ENCODE results near the gene LSM3.

LSM3 gene

DNA sequence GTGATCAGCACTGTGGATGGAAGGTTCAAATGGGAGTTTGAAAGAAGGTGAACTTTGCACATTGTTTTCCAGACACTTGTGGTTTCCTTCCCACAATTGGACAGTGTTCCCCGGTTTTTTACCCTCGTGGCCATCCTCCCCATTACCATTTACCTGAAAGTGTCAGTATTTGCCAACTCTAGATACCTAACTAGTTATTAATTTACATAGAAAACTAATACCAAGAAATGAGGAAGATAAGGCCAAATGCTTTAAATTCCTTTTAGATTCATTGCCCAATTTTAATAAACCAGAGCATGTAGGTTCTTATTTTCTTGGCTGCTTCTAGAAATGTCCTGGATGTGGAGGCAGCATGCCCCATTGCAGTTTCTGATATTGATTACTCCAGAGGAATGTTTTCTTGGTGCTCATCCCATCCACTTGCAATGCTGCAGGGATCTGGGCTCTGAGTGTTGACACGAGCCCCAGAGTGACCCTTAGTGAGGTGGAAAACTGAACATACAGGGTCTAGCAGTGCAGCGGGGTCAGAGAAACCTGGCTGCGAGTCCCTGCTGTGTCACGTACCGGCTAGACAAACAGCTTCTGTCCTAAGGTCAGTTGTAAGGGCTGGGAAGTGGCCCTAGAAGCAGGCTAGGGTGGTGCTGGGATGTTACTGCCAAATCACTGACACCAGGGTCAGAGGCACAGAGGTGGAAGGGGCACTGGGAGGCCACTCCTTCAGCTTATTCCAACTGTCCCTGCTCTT is 23.5 kb downstream of the LSM3 start:
- DNase-seq, result no peak

GRCh38 chr3:14202874-14203520 is 24.4 kb downstream of the LSM3 start:
- no peak for DNase-seq

DNA sequence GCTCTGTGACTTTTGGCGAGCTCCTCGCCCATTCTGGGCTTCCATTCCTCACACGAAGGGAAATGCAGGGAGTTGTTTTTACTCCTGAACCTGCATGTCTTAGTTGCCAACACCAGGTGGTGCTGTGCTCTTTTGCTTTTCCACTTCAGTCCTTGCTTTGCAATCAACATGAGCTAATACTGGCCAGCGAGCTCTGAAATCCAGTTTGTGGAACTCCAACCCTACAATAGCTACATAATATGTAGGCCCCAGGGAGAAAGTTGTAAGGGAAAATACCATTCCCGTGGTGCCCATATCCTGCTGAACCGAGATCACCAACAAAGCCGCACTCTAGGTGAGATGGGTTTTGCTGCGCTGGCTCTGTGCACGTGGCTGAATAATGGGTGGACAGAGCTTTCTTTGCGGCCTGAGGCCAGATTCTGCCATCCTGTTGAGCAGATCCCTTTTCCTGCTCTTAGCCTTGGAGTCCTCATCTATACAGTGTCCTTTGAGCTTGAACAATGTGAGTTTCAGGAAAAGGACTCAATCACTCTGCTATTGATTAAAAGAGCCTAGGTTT is 25.0 kb downstream of the LSM3 start:
- DNase-seq, result peak; percentile 45

GRCh38 chr3:14204515-14205284 is 26.1 kb downstream of the LSM3 start:
- DNase-seq, result no peak

GRCh38 chr3:14206548-14207177 is 28.0 kb downstream of the LSM3 start:
- DNase-seq, result no peak

GRCh38 chr3:14208168-14208567 is 29.6 kb downstream of the LSM3 start:
- DNase-seq, result no peak

GRCh38 chr3:14208977-14209394 is 30.4 kb downstream of the LSM3 start:
- no peak for DNase-seq

- DNase-seq, result no peak
Observed at GRCh38 chr3:14209581-14210289, 31.1 kb downstream of the LSM3 start.

GRCh38 chr3:14210290-14210688 is 31.7 kb downstream of the LSM3 start:
- DNase-seq, result no peak

DNA sequence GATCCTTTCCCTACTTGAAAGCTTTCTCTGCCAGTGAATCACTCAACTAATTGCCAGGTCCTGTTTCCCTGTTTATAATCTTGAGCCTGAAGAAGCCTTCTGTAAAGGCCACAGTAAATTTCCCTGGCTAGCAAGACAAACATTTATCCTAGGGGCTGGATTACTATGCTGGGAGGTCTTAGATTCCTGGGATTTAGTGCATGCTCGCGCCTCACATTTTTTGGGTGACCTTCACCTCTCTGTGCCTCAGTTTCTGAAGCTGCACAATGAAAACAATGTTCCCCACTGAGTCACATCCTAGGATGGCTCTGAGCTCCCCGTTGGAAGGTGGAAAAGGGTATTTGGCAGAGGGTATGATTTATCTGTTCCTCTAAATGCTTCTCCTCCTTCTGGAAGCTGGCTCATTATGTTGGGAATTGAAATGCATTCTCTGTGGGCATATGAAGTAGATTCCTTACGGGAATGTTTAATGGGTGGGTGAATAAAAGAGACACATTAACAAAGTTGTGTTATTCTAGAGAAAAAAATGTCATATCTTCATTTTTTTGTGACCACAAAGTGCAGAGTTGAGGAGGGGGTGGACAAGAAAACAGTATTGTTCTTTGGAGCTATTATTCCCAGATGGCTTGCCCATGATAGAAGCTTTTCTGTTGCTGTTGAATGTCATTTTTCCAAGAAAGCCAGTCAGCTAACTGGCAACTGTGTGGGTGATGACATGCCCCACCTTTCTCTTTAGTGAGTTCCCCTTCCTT is 32.4 kb downstream of the LSM3 start:
- DNase-seq, result no peak

DNA sequence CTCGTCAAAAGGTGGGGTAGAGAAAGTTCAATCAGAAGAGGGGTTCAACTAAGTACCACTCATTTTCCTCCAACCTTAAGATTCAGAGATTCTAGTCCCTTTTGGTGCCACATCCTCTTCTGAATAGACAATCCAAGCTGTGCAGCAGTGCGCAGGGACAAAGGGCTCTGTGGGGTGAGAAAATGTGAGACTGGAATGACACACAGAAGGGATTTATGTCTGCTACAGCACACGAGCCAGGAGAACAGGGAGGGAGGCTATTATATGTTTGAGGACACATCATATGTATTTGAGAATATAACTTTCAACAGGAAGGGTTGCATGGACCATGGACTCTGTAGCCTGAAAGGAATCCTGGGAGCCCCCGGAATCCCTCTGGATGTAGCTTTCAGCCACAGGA is 33.0 kb downstream of the LSM3 start:
- DNase-seq, result no peak

GRCh38 chr3:14212032-14212431 is 33.4 kb downstream of the LSM3 start:
- no peak for DNase-seq

DNA sequence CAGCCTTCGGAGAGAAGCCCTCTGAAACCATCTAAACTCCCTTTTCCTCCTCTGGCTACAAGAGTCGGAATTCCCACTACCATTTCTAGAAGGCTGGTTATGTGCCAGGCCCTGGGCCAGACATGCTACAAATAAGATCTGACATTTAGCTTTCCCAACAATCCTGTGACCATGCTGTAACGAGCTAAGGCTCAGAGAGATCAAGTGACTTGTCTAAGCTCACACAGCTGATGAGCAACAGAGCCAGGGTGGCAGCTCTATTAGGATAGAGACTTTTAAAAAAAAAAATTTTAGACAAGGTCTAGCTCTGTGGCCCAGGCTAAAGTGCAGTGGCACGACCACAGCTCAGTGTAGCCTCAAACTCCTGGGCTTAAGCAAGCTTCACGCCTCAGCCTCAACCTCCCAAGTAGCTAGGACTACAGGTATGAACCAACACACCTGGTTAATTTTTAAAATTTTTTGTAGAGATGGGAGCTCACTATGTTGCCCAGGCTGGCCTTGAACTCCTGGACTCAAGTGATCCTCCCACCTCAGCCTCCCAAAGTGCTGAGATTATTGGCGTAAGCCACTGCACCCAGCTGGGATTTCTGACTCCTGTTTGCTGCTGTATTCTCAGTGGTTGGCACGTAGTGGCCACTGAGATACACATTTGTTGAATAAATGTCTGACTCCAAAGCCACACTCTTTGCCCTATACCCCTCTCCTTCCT is 34.6 kb downstream of the LSM3 start:
- no peak for DNase-seq

GRCh38 chr3:14214764-14215163 is 36.1 kb downstream of the LSM3 start:
- DNase-seq, result no peak

GRCh38 chr3:14216257-14217048 is 37.8 kb downstream of the LSM3 start:
- DNase-seq, result no peak

GRCh38 chr3:14218355-14218754 is 39.7 kb downstream of the LSM3 start:
- no peak for DNase-seq

DNA sequence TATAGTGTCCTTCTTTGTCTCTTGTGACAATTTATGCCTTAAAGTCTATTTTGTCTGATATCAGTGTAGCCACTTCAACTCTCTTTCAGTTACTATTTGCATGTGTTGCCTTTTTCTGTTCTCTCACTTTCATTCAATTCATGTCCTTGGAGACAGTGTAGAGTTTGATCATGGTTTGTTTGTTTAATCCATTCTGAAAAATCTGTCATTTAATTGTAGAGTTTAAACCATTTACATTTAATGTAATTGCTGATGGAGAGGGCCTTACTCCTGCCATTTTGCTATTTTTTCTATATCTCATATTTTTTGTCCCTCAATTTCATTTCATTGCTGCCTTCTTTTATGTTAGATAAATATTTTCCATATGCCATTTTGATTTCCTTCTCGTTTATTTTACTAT is 42.3 kb downstream of the LSM3 start:
- no peak for DNase-seq

DNA sequence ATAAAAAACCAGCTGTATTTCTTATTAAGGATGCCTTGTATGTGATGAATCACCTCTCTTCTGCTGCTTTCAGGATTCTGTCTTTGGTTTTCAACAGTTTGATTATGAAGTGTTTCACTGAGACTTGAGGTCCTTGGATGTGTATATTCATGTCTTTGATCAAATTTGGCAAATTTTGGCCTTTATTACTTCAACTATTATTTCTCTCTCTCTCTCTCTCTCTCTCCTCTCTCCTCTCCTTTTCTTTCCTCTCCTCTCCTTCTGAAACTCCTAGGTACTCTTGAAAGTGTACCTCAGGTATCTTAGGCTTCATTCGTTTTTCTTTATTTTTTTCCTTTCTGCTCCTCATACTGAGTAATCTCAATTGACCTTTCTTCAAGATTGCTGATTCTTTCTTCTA is 43.3 kb downstream of the LSM3 start:
- DNase-seq, result no peak

DNA sequence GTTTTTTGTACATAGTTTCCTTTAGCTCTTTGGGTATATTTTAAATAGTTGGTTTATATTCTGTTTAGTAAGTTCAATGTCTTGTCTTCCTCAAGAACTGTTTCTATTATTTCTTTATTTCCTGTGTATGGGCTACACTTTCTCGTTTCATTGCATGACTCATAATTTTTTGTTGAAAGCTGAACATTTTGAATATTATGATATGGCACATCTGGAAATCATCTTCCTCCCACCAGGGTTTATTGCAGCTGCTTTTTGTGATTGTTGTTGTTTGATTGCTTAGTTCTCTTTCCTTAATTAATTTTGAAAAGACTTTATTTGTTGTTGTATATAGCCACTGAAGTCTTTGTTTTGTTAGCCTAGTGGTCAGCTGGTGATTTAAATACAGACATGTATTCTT is 43.8 kb downstream of the LSM3 start:
- no peak for DNase-seq

DNA sequence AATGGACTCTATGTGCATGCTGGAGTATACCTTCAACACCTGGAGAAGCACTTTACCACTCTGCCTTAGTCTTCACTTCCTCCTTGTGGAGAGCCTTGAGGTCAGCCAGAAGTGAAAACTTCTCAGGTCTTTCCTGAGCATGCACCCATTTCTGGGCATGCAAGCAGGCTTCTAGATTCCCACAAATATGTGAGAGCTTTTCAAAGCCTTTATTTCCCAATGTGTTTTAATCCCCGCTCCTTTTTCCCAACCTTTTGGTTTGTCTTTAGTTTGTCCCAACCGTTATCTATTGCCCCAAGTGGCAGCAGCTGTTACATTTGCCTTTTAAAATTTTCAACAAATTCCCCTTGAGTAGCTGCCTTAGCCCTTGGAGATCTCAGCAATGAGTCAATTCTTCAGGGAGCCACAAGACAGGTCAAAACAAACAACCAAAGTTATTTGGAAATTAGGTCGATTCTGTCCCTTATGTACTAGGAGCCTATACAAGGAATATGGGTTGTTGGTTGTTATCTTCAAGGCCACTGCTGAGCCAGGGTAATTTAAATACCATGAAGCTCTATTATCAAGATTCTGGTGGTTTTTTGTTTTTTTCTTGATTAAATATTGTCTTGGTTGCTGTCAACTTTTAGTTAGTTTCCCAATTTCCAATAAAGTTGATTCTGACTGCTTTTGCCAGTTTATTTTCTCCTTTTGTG is 44.4 kb downstream of the LSM3 start:
- DNase-seq, result no peak

All from NCI-H1092 (cell line).